Rectal smooth muscle tissue (tissue), 1 donor: Measurements from ENCODE around the gene ZDHHC3.

ENCODE experiments used
- H3K27ac ChIP-seq: one replicate; pipeline ENCODE4 v1.7.0; 2013; ENCODE audit warnings: low read depth, low read length, inconsistent platforms
- H3K27me3 ChIP-seq: one replicate; pipeline ENCODE4 v1.7.0; 2013; ENCODE audit warnings: low read length; ENCODE audit not compliant: control insufficient read depth, insufficient read depth
- H3K36me3 ChIP-seq: one replicate; pipeline ENCODE4 v1.7.0; 2013; ENCODE audit warnings: low read length; ENCODE audit not compliant: control insufficient read depth, insufficient read depth
- H3K4me1 ChIP-seq: one replicate; pipeline ENCODE4 v1.7.0; 2013; ENCODE audit warnings: low read length; ENCODE audit not compliant: control insufficient read depth, insufficient read depth
- H3K4me3 ChIP-seq: one replicate; pipeline ENCODE4 v1.7.0; 2013; ENCODE audit warnings: low read length
- H3K9ac ChIP-seq: one replicate; pipeline ENCODE4 v1.7.0; 2013; ENCODE audit warnings: low read length

ZDHHC3 gene

DNA sequence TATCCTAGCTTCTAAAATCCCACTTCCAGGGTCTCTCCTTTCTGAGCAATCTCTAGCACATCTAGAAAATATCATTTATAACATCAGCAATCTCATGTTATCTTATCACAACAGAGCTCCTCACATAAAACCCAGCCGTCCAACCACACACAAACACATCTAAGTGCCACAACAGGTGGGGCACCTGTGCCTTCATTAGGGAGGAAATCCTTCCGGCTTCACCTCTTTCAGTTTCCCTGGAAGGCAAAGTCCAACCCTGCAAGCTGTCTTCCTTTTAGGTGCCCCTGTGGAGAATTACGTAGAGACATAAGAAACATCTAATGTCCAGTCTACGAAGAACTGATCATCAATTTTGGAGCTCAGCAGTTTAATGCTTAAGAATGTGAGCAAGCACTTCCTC is 1.6 kb downstream of the ZDHHC3 start:
- H3K36me3 ChIP-seq = no peaks in the 10 kb centered on the region
- no peak overlapping the region for H3K9ac ChIP-seq
- peaks cover 2% of the 10 kb centered on the region for H3K27me3 ChIP-seq
- peak overlapping the region; percentile 72 for H3K4me3 ChIP-seq
- peaks cover 6% of the 10 kb centered on the region for H3K4me1 ChIP-seq
- no peak overlapping the region for H3K27ac ChIP-seq

DNA sequence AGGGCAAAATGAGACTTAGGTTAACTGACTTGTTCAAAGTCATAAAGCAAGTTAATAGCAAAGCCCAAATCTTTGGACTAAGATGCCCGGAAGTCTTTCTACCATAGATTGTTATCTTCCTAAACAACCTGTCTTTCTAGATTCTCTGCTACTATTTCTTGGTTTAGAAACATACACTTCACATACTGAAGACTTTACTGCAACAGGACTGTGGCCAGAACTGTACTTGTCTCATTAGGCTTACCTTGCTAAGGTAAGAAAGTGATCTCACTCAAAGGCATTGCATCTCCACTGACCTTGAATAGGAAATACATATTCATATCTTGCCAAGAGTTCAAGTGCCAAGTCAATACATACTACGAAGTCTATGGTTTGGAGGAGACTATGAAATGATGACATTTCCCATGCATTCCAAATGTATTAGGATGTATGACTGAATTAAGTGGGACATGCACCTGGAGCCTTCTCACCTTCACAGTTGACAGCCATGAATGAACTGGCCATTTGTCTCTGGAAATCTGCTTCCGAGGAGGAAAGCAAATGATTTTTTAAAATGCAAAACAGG is 5.0 kb downstream of the ZDHHC3 start:
- Histone ChIP-seq H3K27ac (no peak overlapping the region), H3K4me1 (peaks cover 6% of the 10 kb centered on the region), H3K27me3 (peaks cover 2% of the 10 kb centered on the region), H3K4me3 (no peak overlapping the region), H3K36me3 (no peaks in the 10 kb centered on the region), H3K9ac (no peak overlapping the region)

DNA sequence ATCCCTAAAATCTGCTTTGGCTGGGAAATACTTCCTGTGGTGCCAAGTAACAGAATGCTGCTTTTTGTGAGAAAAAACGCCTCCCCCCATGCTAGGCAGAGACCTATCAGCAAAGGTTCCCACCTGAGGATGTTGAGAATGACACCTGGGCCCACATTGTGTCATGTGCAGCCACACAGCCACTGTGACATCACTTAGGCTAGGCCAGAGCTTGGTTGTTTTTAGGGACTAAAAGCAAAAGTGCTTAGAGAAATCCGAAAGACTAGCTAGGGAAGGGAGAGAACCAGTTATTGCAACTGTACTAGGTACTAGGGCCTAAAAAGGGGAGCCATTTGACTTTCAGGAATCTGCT is 6.2 kb downstream of the ZDHHC3 start:
- Histone ChIP-seq H3K27me3 (no peaks in the 10 kb centered on the region), H3K27ac (no peak overlapping the region), H3K9ac (no peak overlapping the region), H3K36me3 (no peaks in the 10 kb centered on the region), H3K4me3 (no peak overlapping the region), H3K4me1 (peaks cover 2% of the 10 kb centered on the region)

DNA sequence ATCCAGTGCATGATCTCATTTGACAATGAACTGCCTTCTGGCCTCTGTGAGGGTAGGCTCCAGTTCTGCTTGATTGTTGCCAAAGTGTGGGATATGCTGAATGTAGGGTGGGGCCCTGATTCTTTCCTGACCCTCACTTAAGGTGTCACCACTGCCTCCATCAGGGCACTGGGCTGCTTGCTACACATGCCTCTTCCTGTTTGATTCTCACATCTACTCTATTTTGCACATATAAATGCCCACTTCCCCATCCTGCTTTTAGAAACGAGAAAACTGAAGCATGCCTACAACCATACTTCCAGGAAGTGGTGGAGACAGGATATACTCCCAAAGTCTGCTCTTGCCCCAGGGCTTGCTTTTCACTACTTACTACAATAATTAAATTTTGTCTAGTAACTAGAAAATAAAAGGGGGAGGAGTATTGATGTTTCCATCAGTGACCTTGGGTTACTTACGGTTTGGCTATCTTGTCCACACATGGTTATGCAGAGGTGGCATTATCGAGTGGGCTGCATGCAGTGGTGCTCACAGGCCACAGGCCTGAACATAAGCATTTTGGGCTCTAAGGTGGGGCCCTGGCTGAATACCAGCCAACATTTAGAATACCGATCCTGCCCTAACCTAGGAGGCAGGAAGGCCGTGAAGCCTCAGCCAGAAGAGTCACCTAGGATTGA is 6.7 kb downstream of the ZDHHC3 start:
- no peaks in the 10 kb centered on the region for H3K36me3 ChIP-seq
- H3K27ac ChIP-seq = no peak overlapping the region
- H3K9ac ChIP-seq = no peak overlapping the region
- no peak overlapping the region for H3K4me3 ChIP-seq
- H3K27me3 ChIP-seq = no peaks in the 10 kb centered on the region
- no peaks in the 10 kb centered on the region for H3K4me1 ChIP-seq

DNA sequence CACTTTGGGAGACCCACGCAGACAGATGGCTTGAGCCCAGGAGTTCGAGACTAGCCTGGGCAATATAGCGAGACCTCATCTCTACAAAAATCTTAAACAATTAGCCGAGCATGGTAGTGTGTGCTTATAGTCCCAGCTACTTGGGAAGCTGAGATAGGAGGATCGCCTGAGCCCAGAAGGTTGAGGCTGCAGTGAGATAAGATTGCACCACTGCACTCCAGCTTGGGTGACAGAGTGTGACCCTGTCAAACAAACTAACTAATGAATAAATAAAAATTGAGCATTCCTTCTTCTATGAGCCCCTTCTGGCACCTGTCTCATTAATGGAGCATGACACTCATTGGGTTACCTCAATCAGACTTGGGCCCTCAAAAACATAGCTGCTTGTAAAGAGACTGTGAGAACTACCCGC is 7.5 kb downstream of the ZDHHC3 start:
- H3K36me3 ChIP-seq = no peaks in the 10 kb centered on the region
- no peak overlapping the region for H3K27ac ChIP-seq
- H3K4me1 ChIP-seq = no peaks in the 10 kb centered on the region
- H3K27me3 ChIP-seq = no peaks in the 10 kb centered on the region
- H3K4me3 ChIP-seq = no peak overlapping the region
- H3K9ac ChIP-seq = no peak overlapping the region

DNA sequence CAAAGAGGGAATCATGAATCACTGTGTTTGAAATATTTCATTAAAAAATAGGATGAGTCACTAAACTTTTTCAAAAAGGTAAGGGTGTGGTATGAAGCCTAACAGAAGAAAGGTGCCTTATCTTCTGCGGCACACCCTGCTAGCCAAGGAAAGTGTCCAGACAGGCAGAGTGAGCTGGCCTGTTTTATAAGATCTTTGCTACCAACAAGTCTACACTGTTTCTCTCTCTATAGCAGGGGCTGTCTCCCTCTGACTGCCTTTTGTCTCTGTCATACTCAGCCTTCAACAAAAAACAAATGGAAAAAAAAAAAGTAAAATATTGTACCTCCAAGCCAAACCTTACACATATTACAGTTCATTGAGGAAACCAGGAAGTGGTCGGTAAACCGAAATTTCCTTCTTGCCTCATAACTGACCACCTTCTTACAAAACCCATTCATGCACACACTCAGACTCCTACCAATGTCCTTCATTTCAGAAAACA is 9.1 kb downstream of the ZDHHC3 start:
- Histone ChIP-seq H3K27me3 (no peaks in the 10 kb centered on the region), H3K36me3 (no peaks in the 10 kb centered on the region), H3K4me3 (no peak overlapping the region), H3K4me1 (no peaks in the 10 kb centered on the region), H3K9ac (no peak overlapping the region), H3K27ac (no peak overlapping the region)

DNA sequence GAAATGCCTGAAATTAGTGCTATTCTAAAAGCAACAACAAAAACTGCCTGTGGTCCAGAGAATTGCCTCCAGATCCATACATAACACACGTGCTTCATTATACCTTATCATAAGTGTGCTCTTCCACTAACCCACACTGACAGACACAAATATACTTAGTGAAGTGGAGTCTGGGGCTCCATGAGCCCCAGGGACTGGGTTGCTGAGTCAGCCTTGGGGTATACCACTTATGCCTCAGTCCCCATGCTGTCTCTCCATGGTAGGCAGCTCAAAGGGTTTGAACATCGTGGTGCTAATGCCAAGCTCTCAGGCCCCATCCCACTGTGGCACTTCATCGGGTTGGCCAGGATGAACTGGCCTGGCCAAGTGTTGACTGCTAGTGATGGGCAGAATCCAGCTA is 10.8 kb downstream of the ZDHHC3 start:
- no peak overlapping the region for H3K4me3 ChIP-seq
- no peaks in the 10 kb centered on the region for H3K4me1 ChIP-seq
- H3K27ac ChIP-seq = no peak overlapping the region
- H3K27me3 ChIP-seq = no peaks in the 10 kb centered on the region
- H3K36me3 ChIP-seq = no peaks in the 10 kb centered on the region
- no peak overlapping the region for H3K9ac ChIP-seq

DNA sequence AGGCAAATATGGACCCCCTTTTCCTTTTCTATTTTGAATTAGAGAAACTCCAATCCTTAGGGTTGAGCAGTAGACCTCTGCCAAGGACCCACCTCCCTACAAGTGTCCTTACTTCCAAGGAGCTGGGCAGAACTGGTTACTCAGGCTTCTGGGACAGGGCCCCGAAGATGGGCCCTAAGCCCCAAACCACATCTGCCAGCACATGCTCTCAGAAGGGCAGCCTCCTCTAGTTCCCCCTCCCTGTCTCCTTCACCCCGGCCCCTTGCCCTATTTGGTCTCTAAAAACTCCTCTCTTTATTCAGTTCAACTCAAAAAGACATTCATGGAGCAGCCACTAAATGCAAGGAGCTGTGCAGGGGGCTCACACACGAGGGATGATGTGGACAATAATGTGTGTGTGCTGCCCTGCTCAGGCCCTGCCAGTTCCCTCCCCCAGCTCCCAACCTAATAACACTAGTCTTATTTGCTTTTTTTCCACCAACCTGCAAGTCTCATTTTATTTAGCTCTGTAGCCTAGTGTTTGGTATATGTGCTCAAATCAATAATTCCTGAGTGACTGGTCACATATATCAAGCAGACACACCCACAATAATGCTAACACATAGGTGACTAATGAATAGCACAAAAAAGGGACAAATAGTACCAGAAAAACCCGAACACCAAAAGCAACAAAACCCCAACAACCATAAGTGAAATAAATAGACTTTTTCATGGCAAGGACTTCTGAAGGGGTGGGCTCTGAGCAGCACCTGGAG is 12.2 kb downstream of the ZDHHC3 start:
- Histone ChIP-seq H3K9ac (no peak overlapping the region), H3K4me3 (no peak overlapping the region), H3K27me3 (no peaks in the 10 kb centered on the region), H3K27ac (no peak overlapping the region), H3K4me1 (no peaks in the 10 kb centered on the region), H3K36me3 (peaks cover 5% of the 10 kb centered on the region)

DNA sequence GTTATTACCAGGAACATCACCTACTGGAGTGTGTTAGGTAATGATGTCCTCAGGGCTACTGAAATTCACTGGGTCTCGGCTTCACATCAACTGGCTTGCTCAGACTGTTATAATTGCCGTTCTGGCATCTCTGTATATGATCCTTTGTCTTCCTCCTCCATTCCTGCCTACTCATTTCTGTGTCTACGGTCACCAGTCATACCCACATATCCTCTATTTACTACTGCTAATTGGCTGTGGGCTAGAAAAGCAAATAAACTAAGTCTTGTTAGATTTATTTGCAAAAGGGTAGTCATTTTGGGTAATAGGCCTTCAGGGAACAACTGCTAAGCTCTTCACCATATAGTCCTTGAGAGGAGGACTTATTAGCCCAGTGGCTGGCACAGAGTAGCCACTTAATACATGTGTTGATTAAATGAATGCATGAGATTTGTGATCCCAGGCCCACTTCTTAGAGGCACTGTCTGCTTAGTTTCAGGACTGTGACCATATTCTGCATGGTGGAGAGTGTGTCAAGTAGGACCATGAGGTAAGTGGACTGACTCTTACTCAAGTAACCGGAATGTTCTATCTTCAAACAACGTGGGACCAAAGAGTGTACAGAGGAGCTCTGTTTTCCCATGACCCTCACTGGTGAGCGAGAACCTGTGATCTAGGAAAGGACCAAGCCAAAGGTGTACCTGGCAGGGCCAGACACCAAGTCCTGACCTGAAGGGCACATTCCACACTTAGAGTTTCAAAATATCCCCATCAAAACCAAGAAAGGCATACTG is 13.2 kb downstream of the ZDHHC3 start:
- Histone ChIP-seq H3K4me3 (no peak overlapping the region), H3K36me3 (peaks cover 10% of the 10 kb centered on the region), H3K27ac (no peak overlapping the region), H3K9ac (no peak overlapping the region), H3K4me1 (no peaks in the 10 kb centered on the region), H3K27me3 (no peaks in the 10 kb centered on the region)

DNA sequence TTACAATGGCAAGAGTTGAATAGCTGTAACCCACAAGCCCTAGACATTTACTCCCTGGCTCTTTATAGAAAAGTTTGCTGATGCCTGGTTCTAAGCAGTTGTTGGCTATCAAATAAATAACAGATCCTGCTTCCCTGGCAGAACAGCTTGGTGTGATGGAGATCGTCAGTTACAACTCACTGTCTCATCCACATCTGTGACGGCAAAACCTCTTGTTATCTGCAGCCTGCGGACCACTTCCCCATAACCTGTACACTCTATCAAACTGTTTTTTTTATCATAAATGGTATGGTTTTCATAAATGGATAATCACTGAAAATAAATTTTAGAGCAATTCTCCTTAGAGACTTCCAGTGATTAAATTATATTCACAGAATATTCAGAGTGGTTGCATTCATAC is 14.1 kb downstream of the ZDHHC3 start:
- Histone ChIP-seq H3K27ac (no peak overlapping the region), H3K36me3 (peaks cover 10% of the 10 kb centered on the region), H3K4me3 (no peak overlapping the region), H3K27me3 (no peaks in the 10 kb centered on the region), H3K9ac (no peak overlapping the region), H3K4me1 (no peaks in the 10 kb centered on the region)

DNA sequence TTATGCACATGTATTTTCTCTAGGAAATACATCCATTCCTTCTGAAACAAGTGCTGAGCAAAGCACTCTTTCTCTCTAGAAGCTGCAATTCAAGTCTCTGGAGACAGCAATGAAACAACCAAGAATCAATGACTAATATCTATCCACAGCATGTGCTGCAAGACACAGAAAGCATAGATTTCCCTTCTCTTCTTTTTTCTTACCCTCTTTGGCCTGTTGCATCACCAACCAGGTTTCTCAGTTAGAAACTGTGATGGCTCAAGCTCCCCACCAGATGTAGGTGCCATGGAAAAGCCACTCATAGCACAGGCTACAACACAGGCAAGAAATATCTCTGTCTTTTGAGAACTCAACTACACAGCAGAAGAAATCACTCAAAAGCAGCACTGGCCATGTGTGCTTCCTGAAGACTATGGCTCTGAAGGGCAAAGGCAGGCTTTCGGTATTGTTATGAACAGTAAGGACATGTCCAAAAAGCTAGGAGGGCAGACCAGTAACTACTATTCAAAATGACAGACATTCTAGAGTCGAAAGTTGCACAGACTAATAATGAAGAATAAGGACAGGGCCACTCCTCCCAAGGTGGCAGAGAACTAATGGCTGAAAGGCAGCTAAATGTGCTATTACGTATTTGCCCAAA is 15.5 kb downstream of the ZDHHC3 start:
- H3K4me1 ChIP-seq = no peaks in the 10 kb centered on the region

DNA sequence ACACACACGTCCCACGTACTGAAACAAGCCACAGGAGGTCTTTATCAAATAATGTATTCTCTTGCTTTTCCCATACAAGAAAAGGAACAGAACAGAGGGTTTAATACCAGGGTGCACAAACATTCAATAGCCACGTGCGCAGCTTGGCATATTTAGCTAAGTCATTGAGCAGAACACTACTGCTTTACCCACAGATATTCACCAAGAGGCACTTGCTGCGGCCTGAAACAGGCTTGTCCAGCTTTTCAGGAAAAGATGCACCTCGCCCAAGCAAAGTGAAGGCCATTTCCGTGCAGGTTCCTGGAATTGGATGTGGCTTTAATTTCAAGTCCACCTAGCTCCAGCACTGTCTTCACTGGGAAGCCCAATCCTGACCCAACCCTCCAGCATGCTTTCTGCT is 17.6 kb downstream of the ZDHHC3 start:
- peaks cover 10% of the 10 kb centered on the region for H3K36me3 ChIP-seq
- no peak overlapping the region for H3K4me3 ChIP-seq
- H3K9ac ChIP-seq = no peak overlapping the region
- H3K4me1 ChIP-seq = no peaks in the 10 kb centered on the region
- H3K27ac ChIP-seq = no peak overlapping the region
- no peaks in the 10 kb centered on the region for H3K27me3 ChIP-seq

More for the DNA sequence above, 15.5 kb downstream of the ZDHHC3 start:
- no peak overlapping the region for H3K4me3 ChIP-seq
- H3K27me3 ChIP-seq = no peaks in the 10 kb centered on the region
- peaks cover 10% of the 10 kb centered on the region for H3K36me3 ChIP-seq
- H3K27ac ChIP-seq = no peak overlapping the region
- no peak overlapping the region for H3K9ac ChIP-seq
